NCI-H128 (cell line): Measurements from ENCODE around the gene COL21A1.

Experiments
- DNase-seq: peaks from one replicate; lab custom pipeline; 2025; ENCODE audit not compliant: unreplicated experiment; lab: John Stamatoyannopoulos, UW

COL21A1 gene

GRCh38 chr6:56050530-56051201 is 196.7 kb downstream of the COL21A1 start:
- no peak for DNase-seq

GRCh38 chr6:56048601-56049000 is 198.8 kb downstream of the COL21A1 start:
- no peak for DNase-seq

GRCh38 chr6:56047931-56048540 is 199.3 kb downstream of the COL21A1 start:
- no peak for DNase-seq

GRCh38 chr6:56046576-56046975 is 200.8 kb downstream of the COL21A1 start:
- DNase-seq = no peak

DNA sequence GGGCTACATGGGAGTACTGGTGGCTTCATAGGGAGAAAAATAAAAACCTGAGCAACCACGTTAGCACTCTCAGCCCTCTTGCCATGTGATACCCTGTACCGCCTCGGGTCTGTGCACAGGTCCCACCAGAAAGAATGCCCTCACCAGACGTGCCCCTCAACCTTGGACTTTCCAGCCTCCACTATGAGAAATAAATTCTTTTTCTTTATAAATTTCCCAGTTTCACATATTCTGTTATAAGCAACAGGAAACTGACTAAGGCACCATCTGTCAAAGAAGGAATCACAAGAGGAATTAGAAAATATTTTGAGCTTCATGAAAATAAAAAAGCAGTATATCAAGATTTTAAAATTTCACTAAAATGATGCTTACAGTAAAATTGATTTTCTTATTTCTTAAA is 203.6 kb downstream of the COL21A1 start:
- no peak for DNase-seq

- no peak for DNase-seq
Measured at GRCh38 chr6:56043076-56043475, 204.3 kb downstream of the COL21A1 start.

DNA sequence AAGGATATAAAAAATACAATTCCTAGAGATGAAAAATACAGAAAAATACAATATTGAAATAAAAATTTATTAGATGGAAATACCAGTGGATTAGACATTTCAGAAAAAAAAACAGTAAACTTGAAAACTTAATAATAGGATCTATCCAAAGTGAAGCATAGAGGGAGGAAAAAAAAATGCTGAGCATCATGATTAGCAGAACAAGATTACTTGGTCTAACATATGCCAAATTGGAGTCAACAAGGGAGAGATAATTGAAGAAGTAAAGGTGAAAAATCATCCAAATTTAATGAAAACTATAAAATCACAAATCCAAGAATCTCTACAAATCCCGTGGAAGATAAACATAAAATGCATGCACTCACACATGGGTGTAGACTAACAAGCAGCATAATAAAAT is 205.8 kb downstream of the COL21A1 start:
- no peak for DNase-seq

- no peak for DNase-seq
Measured at GRCh38 chr6:56040889-56041301, 206.5 kb downstream of the COL21A1 start.

DNA sequence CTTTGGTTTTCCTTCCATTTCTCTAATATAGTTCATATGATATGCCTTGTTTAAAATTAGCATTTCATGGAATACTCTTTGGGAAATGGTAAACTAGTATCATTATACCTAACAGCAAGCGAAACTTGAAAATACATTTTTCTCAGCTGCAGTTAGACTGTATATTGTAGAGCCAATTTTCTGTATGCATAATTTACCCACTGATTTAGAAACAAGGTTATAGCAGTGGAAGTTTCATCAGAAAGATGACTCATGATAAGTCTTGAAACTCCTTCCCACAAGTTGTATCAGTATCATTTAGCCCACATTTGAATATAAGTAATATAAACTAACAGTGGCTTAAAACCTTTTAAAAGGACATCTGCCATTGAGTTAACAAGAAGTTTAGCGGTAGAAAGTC is 207.2 kb downstream of the COL21A1 start:
- DNase-seq = no peak

DNA sequence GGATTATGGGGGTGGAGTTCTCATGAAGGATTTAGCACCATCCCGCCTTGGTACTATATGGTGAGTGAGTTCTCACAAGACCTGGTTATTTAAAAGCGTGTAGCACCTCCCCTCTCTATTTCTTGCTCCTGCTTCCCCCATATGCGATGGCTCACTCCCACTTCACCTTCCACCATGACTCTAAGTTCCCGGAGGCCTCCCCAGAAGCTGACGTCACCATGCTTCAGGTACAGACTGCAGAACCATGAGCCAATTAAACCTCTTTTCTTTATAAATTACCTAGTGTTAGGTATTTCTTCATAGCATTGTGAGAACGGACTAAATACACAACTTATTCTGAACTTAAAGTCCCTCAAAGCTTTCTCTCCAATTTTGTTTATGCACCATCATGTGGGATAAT is 208.6 kb downstream of the COL21A1 start:
- no peak for DNase-seq

DNA sequence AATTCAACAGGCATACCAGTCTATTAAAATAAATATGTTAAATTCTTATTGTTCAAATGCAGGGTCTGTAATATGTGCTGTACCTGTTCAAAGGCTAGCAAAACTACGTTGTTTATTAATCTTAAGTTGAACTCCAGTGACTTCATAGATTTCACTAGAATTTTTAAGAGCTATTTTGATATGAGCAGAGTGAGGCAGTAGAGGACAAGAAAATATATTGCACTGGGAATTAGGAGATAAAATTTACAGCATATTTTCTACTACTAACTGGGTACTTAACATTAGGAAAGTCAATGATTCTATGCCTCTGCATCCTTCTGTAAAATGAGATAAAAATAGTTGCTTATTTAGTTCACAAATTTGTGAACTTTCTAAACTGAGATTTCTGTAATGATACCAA is 209.8 kb downstream of the COL21A1 start:
- no peak for DNase-seq

GRCh38 chr6:56036916-56037600 is 210.3 kb downstream of the COL21A1 start:
- DNase-seq = no peak

GRCh38 chr6:56033401-56033800 is 214.0 kb downstream of the COL21A1 start:
- DNase-seq = no peak

- DNase-seq = no peak
Measured at GRCh38 chr6:56032715-56033260, 214.6 kb downstream of the COL21A1 start.

- DNase-seq = no peak
Measured at GRCh38 chr6:56027865-56028264, 219.5 kb downstream of the COL21A1 start.

GRCh38 chr6:56026455-56027180 is 220.8 kb downstream of the COL21A1 start:
- no peak for DNase-seq

DNA sequence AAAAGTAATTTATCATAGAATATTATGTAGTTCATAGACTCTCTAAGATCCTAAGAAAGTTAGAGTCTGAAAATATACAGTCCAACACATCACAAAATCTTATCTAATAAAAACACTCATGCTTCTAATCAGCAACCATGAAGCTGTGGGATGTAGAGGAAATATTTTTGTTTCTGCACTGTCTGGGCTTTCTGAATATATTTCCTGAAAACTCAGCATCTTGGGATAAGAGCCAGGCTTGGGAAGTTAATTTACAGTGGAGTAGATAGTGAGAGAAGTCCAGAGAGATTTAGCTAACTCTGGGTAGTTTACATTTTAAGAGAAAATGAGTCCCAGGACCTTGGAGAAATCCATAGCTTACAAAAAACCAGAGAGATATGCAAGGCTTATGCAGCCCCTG is 221.6 kb downstream of the COL21A1 start:
- DNase-seq = no peak

DNA sequence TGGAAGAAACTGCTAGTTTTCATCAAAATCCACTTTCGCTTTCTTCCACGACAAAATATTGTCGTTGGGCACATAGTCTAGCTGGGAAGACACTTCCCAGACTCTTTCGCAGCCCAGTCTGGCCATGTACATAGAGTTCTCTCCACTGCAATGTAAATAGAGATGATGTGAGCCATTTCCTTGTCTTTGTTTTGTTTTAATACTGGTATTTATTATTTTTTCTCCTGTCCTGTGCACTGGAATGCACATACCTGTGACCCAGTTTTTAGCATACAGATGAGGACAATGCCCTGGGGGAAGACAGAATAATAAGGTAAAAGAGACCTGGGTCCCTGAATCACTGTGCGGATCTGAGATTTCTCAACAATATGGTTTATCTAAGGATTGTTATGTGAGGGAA is 222.4 kb downstream of the COL21A1 start:
- DNase-seq = no peak

- no peak for DNase-seq
Measured at GRCh38 chr6:56023829-56024228, 223.6 kb downstream of the COL21A1 start.

DNA sequence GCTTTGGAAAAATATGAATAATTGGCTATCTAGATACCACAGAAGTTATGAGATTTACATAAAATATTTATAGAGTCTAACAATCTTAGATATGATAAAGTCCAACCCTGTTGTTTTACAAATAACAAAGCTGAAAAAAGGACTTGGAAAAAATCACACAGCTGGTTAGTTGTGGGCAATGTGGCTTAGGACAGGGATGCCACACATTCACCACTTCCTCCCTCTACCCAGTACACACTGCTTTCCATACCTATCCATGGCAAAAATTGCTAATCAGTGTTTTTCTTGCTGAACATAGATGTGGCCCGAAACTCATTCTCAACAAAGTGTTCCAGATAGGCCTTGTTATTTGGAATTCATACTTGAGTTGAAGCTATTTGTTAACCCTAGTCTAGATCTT is 224.7 kb downstream of the COL21A1 start:
- no peak for DNase-seq

- DNase-seq = no peak
Measured at GRCh38 chr6:56021943-56022342, 225.4 kb downstream of the COL21A1 start.
